ENCODE data around the gene TTLL10.

Gene TTLL10

DNA sequence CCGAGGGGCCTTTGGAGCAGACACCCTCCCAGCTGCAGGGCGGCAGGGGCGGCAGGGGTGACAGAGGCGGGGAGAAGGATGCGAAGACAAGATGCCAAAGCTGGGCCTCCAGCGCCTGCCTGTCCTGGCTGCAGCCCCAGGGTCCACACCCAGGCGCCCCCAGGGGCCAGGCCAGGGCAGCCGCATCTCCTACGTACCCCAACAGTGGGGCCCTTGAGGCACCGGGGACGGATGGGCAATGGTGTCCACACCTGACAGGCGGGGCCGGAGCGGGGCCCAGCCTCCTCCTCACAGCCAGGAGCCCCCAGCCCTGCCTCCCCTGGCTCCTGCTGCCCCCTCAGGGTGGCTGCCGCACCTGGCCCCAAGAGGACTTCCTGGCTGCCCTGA lies 65.5 kb downstream of the TTLL10 start:
- Histone ChIP-seq H3K4me3 (no peak overlapping the region), H3K27ac (peak overlapping the region in 3 of 21 experiments; percentile 49 to 60 (median 49))

- H3K27ac ChIP-seq = peak overlapping the region in 2 of 21 experiments; percentile 49 to 60
- no peak overlapping the region for H3K4me3 ChIP-seq
Observed at GRCh38 chr1:1239614-1240347, 66.1 kb downstream of the TTLL10 start.

DNA sequence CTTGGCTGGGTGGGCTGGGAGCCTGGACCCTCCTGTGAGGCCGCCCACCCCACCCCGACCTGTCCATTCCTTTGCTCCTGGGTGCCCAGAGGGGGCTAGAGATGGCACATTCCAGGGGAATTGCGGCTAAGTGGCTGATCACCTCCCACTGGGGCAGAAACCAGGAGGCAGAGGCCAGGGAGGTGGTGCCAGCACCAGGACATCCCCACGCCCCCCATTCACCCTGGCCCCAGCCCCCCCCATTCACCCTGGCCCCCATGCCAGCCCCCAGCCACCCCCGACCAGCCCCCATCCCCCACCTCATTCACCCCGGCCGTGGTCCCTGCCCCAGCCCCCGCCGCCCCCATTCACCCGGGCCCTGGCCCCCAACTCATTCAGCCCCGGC lies 66.7 kb downstream of the TTLL10 start:
- Histone ChIP-seq H3K4me3 (no peak overlapping the region), H3K27ac (no peak overlapping the region)

DNA sequence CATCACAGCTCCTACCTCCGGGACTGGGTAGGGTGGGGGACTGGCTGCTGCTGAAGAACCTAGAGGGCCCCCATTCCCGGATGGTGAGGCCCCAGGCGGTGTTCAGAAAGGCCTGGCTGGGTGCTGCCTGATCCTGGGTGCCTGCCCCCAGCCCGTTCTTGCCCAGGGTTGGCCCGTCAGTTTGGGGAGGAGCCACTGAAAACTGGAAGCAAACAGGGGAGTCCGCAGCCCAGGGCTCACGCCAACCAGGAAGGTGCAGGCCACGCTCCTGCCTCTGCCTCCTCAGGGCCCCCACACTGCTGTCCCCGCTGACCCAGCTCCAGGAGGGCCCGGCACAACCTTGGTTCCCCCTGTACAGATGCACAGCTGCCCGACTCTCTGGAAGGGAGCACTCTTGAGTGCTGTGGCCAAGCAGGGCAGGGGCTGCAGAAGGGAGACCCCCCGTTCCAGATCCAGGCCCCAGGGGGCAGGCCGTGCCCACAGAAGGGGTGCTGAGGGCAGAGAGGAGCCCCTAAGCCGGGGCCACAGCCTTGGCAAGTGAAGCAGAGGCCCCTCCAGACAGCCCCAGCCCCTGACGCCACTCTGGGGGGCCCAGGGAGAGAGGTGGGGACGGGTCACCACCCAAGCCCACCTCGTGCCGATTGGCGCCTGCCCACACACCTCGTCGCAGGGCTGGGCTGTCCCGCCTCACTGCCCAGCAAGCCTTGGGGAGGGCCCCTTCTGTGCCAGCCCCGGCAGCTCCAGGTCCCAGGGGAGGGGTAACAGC lies 67.3 kb downstream of the TTLL10 start:
- Histone ChIP-seq H3K4me3 (no peak overlapping the region), H3K27ac (peak overlapping the region in 1 of 21 experiments; percentile 3)

DNA sequence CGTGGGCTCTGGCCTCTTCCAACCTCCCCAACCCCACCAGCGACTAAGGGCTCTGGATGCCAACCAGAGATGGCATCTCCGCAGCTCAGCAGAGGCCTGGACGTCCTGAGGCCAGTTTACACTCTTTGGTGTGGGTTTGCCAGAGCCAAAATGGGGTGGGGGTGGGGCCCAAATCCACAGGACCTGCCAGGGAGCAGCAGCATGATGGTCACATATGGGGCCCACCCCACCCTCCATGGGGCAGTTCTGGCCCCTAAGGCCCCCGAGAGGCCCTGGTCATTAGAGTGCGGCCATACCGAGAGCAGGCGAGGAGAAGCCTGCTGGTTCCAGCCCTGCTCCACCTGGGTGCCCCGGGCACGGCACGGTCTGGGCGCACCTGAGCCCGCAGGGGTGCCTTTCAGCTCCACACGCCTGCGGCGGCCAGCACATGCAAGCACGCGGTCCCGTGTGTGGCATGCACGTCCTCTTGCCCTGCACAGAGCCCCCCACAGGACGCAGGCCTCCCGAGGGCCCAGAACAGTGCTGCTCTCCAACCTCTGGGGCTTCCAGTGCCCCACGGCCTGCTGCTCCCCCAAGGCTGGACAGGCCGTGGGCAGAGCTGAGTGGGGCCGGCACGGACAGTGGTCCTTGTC lies 68.0 kb downstream of the TTLL10 start:
- Histone ChIP-seq H3K27ac (no peak overlapping the region), H3K4me3 (no peak overlapping the region)

DNA sequence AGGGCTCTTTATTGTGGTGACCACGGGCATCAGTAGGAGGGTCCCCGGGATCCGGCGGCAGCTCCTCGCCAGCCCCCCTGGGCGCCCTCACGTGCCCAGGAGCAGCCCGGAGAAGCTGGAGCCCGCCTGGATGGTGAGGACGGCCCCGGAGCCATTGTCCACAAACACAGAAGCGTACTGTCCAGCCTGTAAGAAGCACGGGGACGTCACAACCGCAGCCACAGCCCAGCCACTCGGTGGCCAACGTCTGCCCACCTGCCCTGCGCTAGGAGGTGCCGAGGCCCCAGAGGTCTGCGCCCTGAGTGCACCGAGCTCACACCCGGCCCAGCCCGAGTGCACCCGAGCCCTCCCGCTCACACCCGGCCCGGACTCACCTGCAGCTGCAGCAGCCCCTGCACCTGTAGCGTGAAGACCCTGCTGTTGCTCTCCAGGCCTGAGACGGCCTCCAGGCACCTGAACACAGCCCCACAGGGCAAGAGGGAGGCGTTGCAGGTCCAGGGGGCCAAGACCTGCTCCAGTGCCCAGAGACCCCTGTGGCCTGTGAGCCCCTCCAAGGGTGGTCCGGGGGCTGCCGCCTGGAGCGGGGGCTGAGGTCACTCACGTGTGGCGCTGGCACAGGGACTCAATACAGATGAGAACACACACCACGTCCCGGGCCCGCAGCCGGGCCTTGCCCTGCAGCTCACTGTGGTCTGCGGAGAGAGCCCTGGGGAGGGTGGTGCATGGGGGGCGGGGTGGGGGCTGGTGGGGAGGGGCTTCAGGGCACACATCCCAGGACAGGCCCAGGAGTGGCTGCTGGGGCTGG lies 69.0 kb downstream of the TTLL10 start:
- Histone ChIP-seq H3K27ac (no peak overlapping the region), H3K4me3 (no peak overlapping the region)

- Histone ChIP-seq H3K4me3 (no peak overlapping the region), H3K27ac (no peak overlapping the region)
Observed at GRCh38 chr1:1243266-1243660, 69.6 kb downstream of the TTLL10 start.

DNA sequence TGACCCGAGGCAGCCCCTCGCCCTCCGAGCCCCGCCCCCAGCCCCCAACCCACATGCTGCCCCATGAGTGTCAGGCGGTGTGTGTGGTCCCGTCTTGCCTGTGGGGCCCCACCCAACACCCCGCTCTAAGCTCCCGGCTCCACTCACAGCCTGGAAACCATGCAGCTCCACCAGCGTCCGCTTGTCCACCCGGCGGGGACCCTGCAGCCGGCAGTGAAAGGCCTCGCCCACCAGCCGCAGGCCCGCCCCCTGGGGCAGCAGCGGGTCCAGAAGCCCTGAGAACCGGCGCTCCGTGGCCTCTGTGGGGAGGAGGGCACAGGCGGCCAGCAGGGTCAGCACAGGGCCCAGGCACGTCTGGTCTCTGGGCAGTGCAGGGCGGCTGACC lies 70.1 kb downstream of the TTLL10 start:
- no peak overlapping the region for H3K4me3 ChIP-seq
- no peak overlapping the region for H3K27ac ChIP-seq

- Histone ChIP-seq H3K4me3 (no peak overlapping the region), H3K27ac (no peak overlapping the region)
Observed at GRCh38 chr1:1244192-1244811, 70.6 kb downstream of the TTLL10 start.

DNA sequence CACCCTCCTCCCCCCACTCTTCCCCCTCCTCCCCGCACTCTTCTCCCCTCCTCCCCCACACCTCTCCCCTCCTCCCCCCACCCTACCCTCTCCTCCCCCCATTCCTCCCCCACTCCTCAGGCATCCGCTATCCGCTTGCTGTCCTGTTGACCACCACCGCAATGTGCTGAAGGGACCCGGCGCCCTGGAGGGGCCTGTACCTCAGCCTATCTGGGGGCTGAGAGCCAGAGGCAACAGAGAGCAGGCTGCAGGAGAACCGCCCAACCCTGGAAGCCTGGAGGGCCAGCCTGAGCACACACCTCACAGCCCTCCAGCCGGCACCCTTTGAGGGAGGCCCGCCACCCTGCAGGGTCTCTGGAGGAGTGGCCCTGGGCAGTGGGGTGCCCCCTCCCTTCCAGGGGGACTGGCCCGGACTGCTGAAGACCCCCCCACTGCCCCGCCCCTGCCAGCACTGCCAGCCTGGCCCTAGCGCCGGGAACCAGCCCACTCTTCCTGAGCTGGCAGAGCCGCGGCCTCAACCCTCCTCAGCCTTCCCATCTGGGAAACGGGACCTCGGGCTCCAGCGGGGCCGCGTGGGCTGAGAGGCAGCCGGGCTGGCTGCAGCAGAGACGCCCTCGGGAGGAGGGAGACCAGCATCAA lies 71.6 kb downstream of the TTLL10 start:
- no peak overlapping the region for H3K27ac ChIP-seq
- peak overlapping the region in 1 of 7 experiments; percentile 34 for H3K4me3 ChIP-seq

- Histone ChIP-seq H3K27ac (peak overlapping the region in 5 of 21 experiments; percentile 8 to 65 (median 51)), H3K4me3 (peak overlapping the region in 2 of 7 experiments; percentile 12 to 34)
Observed at GRCh38 chr1:1245817-1246576, 72.3 kb downstream of the TTLL10 start.

- Histone ChIP-seq H3K4me3 (peak within 1 kb of the TSS in 2 of 7 experiments; percentile 12 to 34), H3K27ac (peak within 1 kb of the TSS in 5 of 21 experiments; percentile 8 to 65 (median 51))
Observed at GRCh38 chr1:1246577-1247340, 73.1 kb downstream of the TTLL10 start, which contains the start of gene C1QTNF12. Gene C1QTNF12 (minus strand): TSS chr1:1246722. CDS start chr1:1246690, 32 bp downstream.

GRCh38 chr1:1247341-1247913 lies 73.7 kb downstream of the TTLL10 start:
- no peak overlapping the region for H3K4me3 ChIP-seq
- H3K27ac ChIP-seq = peak overlapping the region in 1 of 21 experiments; percentile 32

Measured in skin epidermis (tissue), 12 donors.